Measurements from ENCODE around the gene SMCO1.
A peak's percentile ranks its signal among the peaks of the same experiment; 100 is the strongest.

- TF ChIP-seq ZNF580 (tag by site-specific recombination; IDR thresholded peaks at IDR 0.05) (no peak), ZBTB26 (tag by site-specific recombination; optimal IDR thresholded peaks at IDR 0.05) (no peak), ZNF248 (tag by site-specific recombination; IDR thresholded peaks at IDR 0.05) (no peak), BCL11A (tag by site-specific recombination; IDR thresholded peaks at IDR 0.05; ENCODE audit: low read depth) (no peak), CTCF (tag by site-specific recombination; IDR thresholded peaks at IDR 0.05) (peak; percentile 36; the same call in 1 of the 2 replicates), ZNF513 (tag by site-specific recombination; IDR thresholded peaks at IDR 0.05) (no peak), ZNF596 (tag by site-specific recombination; IDR thresholded peaks at IDR 0.05) (no peak)
These were observed 22.3 kb upstream of the SMCO1 start for GRCh38 chr3:196537319-196537984.
